ENCODE results near the gene SAMD9. TPM values are rescaled to one million over a fixed set of nuclear protein-coding genes. Genes with fewer than 3 reads are reported as not detected.

The SAMD9 gene
- total and polyA plus RNA-seq, 2 donors (not counting 3 experiments of a cell fraction or from before 2014, with no cell fraction given) = 0.92 to 6.8 TPM

DNA sequence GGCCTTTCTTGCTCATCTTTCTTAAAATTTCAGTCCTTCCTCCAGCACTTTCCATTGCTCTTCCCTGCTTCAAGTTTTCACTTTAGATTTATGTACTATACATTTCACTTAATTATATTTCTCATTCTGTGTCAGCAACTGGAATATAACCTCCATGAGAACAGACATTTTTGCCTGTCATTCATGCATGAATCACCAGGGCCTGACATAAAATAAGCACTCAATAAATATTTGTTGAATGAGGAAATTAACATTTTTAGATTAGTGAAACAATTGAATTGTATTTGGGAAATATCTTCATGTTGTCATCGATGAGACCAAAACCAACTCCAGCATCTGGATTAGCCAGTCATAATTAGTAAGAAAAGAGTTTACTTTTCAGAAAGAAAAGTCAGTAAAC, 24.3 kb upstream of the SAMD9 start:
- Histone ChIP-seq H3K27ac (ENCODE audit: insufficient read depth, low read depth, low read length) (no peak overlapping the region), H3K4me1 (ENCODE audit: control insufficient read depth, extremely low read depth, insufficient read depth, low read length) (peaks cover 17% of the 10 kb centered on the region), H3K9ac (replicated peaks; ENCODE audit: extremely low read depth, insufficient read depth, low read length) (no peak overlapping the region), H3K9me1 (replicated peaks; ENCODE audit: control insufficient read depth, extremely low read depth, insufficient read depth, low read length) (no peaks in the 10 kb centered on the region), H3K4me3 (replicated peaks in 1 of 3; ENCODE audit: insufficient read depth in 1 of 3, low read depth in 1 of 3, low read length in 3 of 3) (no peak overlapping the region), H3K36me3 (ENCODE audit: control insufficient read depth in 2 of 2, extremely low read depth in 1 of 2, insufficient read depth in 2 of 2, low read length in 2 of 2) (no peaks in the 10 kb centered on the region), H3K27me3 (ENCODE audit: control insufficient read depth in 2 of 2, insufficient read depth in 2 of 2, low read length in 2 of 2) (no peaks in the 10 kb centered on the region), H3K4me2 (ENCODE audit: insufficient read depth, low read length) (no peak overlapping the region), H3K79me2 (ENCODE audit: control insufficient read depth, insufficient read depth, low read length) (no peaks in the 10 kb centered on the region), H2AFZ (ENCODE audit: low read depth, low read length) (no peak overlapping the region), H3K9me3 (replicated peaks; ENCODE audit: control insufficient read depth, insufficient read depth, low read length) (no peaks in the 10 kb centered on the region), H4K20me1 (replicated peaks; ENCODE audit: control insufficient read depth, extremely low read depth, insufficient read depth, low read length) (no peaks in the 10 kb centered on the region)
- DNase-seq (ENCODE audit: low read depth, low spot score) = no peak
- dilution Hi-C loops (cut with MboI; ENCODE audit: extremely low pct_ligation_motif_present, low sequenced_read_pairs) = no loop called here
- no peak for FAIRE-seq
- ChIA-PET CTCF (no interaction called here), POLR2A (no interaction called here)
- intact Hi-C loops (cut with micrococcal nuclease) = loop anchor here (10.0 kb wide), 1 partner anchor 507 kb away; no protein-coding TSS in a partner anchor
- BruUV-seq (replicated peaks) = no TSS peak
- TF ChIP-seq, protein P1, sequence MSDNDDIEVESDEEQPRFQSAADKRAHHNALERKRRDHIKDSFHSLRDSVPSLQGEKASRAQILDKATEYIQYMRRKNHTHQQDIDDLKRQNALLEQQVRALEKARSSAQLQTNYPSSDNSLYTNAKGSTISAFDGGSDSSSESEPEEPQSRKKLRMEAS (IDR thresholded peaks at IDR 0.05; ENCODE audit: insufficient read depth, insufficient read length) = no peak
- TF ChIP-seq JUN (IDR thresholded peaks at IDR 0.05; ENCODE audit: borderline replicate concordance, insufficient read depth, insufficient read length, low read depth) = no peak
- no peak for TF ChIP-seq GATA2 (IDR thresholded peaks at IDR 0.05; ENCODE audit: insufficient read depth, insufficient read length, low read depth, low read length)
- TF ChIP-seq FOS (IDR thresholded peaks at IDR 0.05; ENCODE audit: borderline replicate concordance, insufficient read depth, low read length) = no peak

DNA sequence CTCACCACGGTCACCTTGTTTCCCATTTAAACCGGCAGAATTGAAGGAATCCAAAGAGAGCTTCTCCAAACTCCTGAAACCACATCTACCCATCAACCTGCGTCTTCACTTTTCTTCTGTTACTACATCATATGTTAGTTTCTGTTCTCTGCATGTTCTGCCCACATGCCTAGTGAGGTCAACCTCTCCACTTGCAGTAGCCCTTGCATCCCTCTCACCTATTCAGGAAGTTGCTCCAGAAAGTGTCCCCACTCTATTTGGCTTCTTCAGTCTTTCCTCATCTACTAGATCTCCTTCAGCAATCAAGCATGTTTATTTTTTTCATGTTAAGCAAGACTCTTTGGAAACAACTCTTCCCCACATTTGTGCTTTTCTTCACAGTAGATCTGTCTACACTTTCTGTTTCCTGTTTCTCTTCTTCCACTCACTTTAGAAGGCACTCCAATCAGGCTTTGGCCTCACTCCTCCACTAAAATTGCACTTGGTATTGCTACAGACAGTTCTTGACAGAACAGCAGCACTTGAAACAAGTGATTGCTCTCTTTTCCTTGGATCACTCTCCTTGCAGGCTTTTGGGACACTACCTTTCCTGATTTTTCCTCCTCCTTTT, 22.9 kb upstream of the SAMD9 start:
- no peaks in the 10 kb centered on the region for H3K36me3 ChIP-seq (ENCODE audit: control insufficient read depth in 2 of 2, extremely low read depth in 1 of 2, insufficient read depth in 2 of 2, low read length in 2 of 2)
- H3K79me2 ChIP-seq (ENCODE audit: control insufficient read depth, insufficient read depth, low read length) = no peaks in the 10 kb centered on the region
- FAIRE-seq (no peak), DNase-seq (ENCODE audit: low read depth, low spot score) (no peak)
- H3K9me1 ChIP-seq (replicated peaks; ENCODE audit: control insufficient read depth, extremely low read depth, insufficient read depth, low read length) = no peaks in the 10 kb centered on the region
- no peaks in the 10 kb centered on the region for H3K27me3 ChIP-seq (ENCODE audit: control insufficient read depth in 2 of 2, insufficient read depth in 2 of 2, low read length in 2 of 2)
- peaks cover 3% of the 10 kb centered on the region for H3K4me1 ChIP-seq (ENCODE audit: control insufficient read depth, extremely low read depth, insufficient read depth, low read length)
- H3K9me3 ChIP-seq (replicated peaks; ENCODE audit: control insufficient read depth, insufficient read depth, low read length) = no peaks in the 10 kb centered on the region
- intact Hi-C loops (cut with micrococcal nuclease) = loop anchor here (10.0 kb wide), 1 partner anchor 506 kb away; no protein-coding TSS in a partner anchor
- H3K4me2 ChIP-seq (ENCODE audit: insufficient read depth, low read length) = no peak overlapping the region
- no peak overlapping the region for H3K9ac ChIP-seq (replicated peaks; ENCODE audit: extremely low read depth, insufficient read depth, low read length)
- no peak overlapping the region for H3K27ac ChIP-seq (ENCODE audit: insufficient read depth, low read depth, low read length)
- no TSS peak for BruUV-seq (replicated peaks)
- ChIA-PET CTCF (no interaction called here), POLR2A (no interaction called here)
- no peak for TF ChIP-seq POLR2A (IDR thresholded peaks at IDR 0.05; ENCODE audit: low read depth, low read length)
- no peak for TF ChIP-seq GATA2 (IDR thresholded peaks at IDR 0.05; ENCODE audit: insufficient read depth, insufficient read length, low read depth, low read length)
- no peak for TF ChIP-seq POLR2AphosphoS5 (IDR thresholded peaks at IDR 0.05; ENCODE audit: insufficient read depth, low read depth, low read length)
- TF ChIP-seq MYC (IDR thresholded peaks at IDR 0.05; ENCODE audit: low read depth, low read length) = no peak
- TF ChIP-seq, protein P2, sequence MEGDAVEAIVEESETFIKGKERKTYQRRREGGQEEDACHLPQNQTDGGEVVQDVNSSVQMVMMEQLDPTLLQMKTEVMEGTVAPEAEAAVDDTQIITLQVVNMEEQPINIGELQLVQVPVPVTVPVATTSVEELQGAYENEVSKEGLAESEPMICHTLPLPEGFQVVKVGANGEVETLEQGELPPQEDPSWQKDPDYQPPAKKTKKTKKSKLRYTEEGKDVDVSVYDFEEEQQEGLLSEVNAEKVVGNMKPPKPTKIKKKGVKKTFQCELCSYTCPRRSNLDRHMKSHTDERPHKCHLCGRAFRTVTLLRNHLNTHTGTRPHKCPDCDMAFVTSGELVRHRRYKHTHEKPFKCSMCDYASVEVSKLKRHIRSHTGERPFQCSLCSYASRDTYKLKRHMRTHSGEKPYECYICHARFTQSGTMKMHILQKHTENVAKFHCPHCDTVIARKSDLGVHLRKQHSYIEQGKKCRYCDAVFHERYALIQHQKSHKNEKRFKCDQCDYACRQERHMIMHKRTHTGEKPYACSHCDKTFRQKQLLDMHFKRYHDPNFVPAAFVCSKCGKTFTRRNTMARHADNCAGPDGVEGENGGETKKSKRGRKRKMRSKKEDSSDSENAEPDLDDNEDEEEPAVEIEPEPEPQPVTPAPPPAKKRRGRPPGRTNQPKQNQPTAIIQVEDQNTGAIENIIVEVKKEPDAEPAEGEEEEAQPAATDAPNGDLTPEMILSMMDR (IDR thresholded peaks at IDR 0.05; ENCODE audit: extremely low read depth in 1 of 2, insufficient read depth in 1 of 2, low read depth in 1 of 2, low read length in 2 of 2) = no peak
- no peak for TF ChIP-seq FOS (IDR thresholded peaks at IDR 0.05; ENCODE audit: borderline replicate concordance, insufficient read depth, low read length)
- TF ChIP-seq, protein P1 (IDR thresholded peaks at IDR 0.05; ENCODE audit: insufficient read depth, insufficient read length) = no peak
- TF ChIP-seq EZH2 (IDR thresholded peaks at IDR 0.05; ENCODE audit: borderline replicate concordance, low read depth, low read length, severe bottlenecking) = no peak
- no peak for TF ChIP-seq JUN (IDR thresholded peaks at IDR 0.05; ENCODE audit: borderline replicate concordance, insufficient read depth, insufficient read length, low read depth)
- H2AFZ ChIP-seq (ENCODE audit: low read depth, low read length) = no peak overlapping the region
- H3K4me3 ChIP-seq (replicated peaks in 1 of 3; ENCODE audit: insufficient read depth in 1 of 3, low read depth in 1 of 3, low read length in 3 of 3) = no peak overlapping the region
- dilution Hi-C loops (cut with MboI; ENCODE audit: extremely low pct_ligation_motif_present, low sequenced_read_pairs) = no loop called here
- H4K20me1 ChIP-seq (replicated peaks; ENCODE audit: control insufficient read depth, extremely low read depth, insufficient read depth, low read length) = no peaks in the 10 kb centered on the region
